Sigmoid colon (tissue), 7 donors: ENCODE results near the gene ARHGAP1. TPM values are rescaled to one million over a fixed set of nuclear protein-coding genes. Genes with fewer than 3 reads are reported as not detected.
"Not testable (repeated sequence)": the region's sequence is repeated elsewhere in the genome, so short reads cannot be mapped to it uniquely, and the experiment has no call there.

Source experiments
- DNase-seq: peaks from one replicate; pipeline ENCODE4 v3.0.0-alpha.2; 2019
- H3K27ac ChIP-seq, 4 donors: fragments of 200-600 bp; sonication (generic); one replicate each; pipeline ENCODE4 v1.5.1; 2016 to 2019; ENCODE audit warnings: mild to moderate bottlenecking in 1 of 4
- H3K27me3 ChIP-seq, 3 donors: fragments of 200-600 bp; sonication (generic); one replicate each; pipeline ENCODE4 v1.5.1; 2019; ENCODE audit warnings: mild to moderate bottlenecking in 1 of 3
- H3K36me3 ChIP-seq, 4 donors: fragments of 200-600 bp; sonication (generic); one replicate each; pipeline ENCODE4 v1.5.1; 2016 to 2019
- H3K4me1 ChIP-seq, 4 donors: fragments of 200-600 bp; sonication (generic); one replicate each; pipeline ENCODE4 v1.5.1; 2017 to 2019
- H3K4me3 ChIP-seq, 4 donors: fragments of 200-600 bp; sonication (generic); one replicate each; pipeline ENCODE4 v1.5.1; 2017 to 2019; ENCODE audit warnings: mild to moderate bottlenecking in 2 of 4, moderate library complexity in 1 of 4
- H3K9me3 ChIP-seq, 4 donors: fragments of 200-600 bp in 3 of 4; sonication (generic) in 3 of 4; one replicate each; pipeline versions ENCODE4 v1.5.1 to v1.6.1; 2013 to 2019
- CTCF ChIP-seq, 4 experiments: fragments of 450-650 bp in 3 of 4; fragments of 200-600 bp in 1 of 4; IDR thresholded peaks; one replicate each; pipeline ENCODE4 v1.5.1; 2016 to 2019; ENCODE audit warnings: antibody characterized with exemption in 4 of 4, mild to moderate bottlenecking in 3 of 4, moderate library complexity in 2 of 4
- EP300 ChIP-seq, 4 donors: sonication (generic); formaldehyde crosslinking; IDR thresholded peaks; one replicate each; pipeline ENCODE4 v1.6.1; 2017; ENCODE audit warnings: antibody characterized with exemption in 4 of 4
- POLR2A ChIP-seq, 2 donors: fragments of 450-650 bp; IDR thresholded peaks; one replicate each; pipeline ENCODE4 v1.6.1; 2016; ENCODE audit warnings: antibody characterized with exemption in 2 of 2, mild to moderate bottlenecking in 2 of 2, moderate library complexity in 2 of 2
- POLR2AphosphoS5 ChIP-seq, 4 donors: sonication (generic); formaldehyde crosslinking; IDR thresholded peaks; one replicate each; pipeline ENCODE4 v1.6.1; 2017; ENCODE audit warnings: antibody characterized with exemption in 4 of 4
- WGBS, 2 donors: extraction: QIAGEN DNeasy Blood & Tissue Kit; methylation state at CpG; one replicate each; pipeline ENCODE4 v1.1.7; 2013; 5-methylcytosine and 5-hydroxymethylcytosine counted together
- intact Hi-C: fragments of 100-400 bp; cut with DNase I; formaldehyde crosslinking; loops from one replicate; pipeline ENCODE4 v1.15.1; 2023
- polyA plus RNA-seq, 3 donors: library from polyadenylated mRNA; stranded (reverse); fragments of 200-250 nt; gene quantifications; one replicate each; pipeline ENCODE4 v1.2.3, GENCODE V29; 2013
- total RNA-seq, 4 donors: library from RNA; depleted of rRNA; stranded (reverse); fragments of >200 nt; gene quantifications; one replicate each; pipeline ENCODE4 v1.1.0, GENCODE V29; 2016
- donor health status: healthy with polysubstance abuse.
- donor health status: Bipolar disorder and iron deficiency.
- donor health status: healthy.

Gene ARHGAP1
- total and polyA plus RNA-seq, 7 donors, result 25.0 to 78.2 (median 41.2) TPM

GRCh38 chr11:46712874-46713576, 12.6 kb upstream of the ARHGAP1 start:
- no peak overlapping the region for H3K4me3 ChIP-seq
- DNase-seq, result no peak
- TF ChIP-seq CTCF (IDR thresholded peaks at IDR 0.05) (no peak), POLR2AphosphoS5 (IDR thresholded peaks at IDR 0.05) (no peak), EP300 (IDR thresholded peaks at IDR 0.05) (no peak), POLR2A (IDR thresholded peaks at IDR 0.05) (no peak)
- H3K27ac ChIP-seq, result peak overlapping the region in 1 of 4 donors; percentile 87
- peaks cover 0 to 4% (median 1%) of the 10 kb centered on the region in 4 donors for H3K36me3 ChIP-seq
- 93 to 94% methylated on average over 7 of the region's 7 CpGs for WGBS, 2 donors
- no peaks in the 10 kb centered on the region for H3K27me3 ChIP-seq
- H3K4me1 ChIP-seq, result peaks cover 0 to 11% (median 0%) of the 10 kb centered on the region in 4 donors
- no peaks in the 10 kb centered on the region for H3K9me3 ChIP-seq
- intact Hi-C loops, result no loop called here

DNA sequence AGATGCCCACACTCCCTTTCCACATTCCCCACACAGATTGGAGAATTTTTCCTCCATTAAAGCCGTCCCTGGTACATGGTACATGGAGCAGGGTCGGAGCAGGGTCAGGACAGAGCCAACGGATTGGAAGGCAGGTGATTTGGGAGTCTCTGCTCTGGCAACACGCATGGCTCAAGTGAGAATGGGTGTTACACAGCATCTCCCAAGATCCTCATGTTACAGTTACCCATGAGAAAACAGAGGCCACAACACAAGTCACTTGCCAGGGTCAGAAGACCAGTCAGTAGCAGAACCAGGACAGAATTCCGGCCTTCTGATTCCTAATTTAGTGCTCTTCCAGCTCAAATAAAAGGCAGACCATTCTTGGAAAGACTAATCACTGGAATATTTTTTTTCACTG, 10.9 kb upstream of the ARHGAP1 start:
- peaks cover 0 to 11% (median 0%) of the 10 kb centered on the region in 4 donors for H3K4me1 ChIP-seq
- no peak for DNase-seq
- WGBS, 2 donors, result 90 to 93% methylated on average over 5 of the region's 5 CpGs
- H3K9me3 ChIP-seq, result no peaks in the 10 kb centered on the region
- H3K27me3 ChIP-seq, result no peaks in the 10 kb centered on the region
- H3K27ac ChIP-seq, result peak overlapping the region; percentile 72 to 87 (median 74)
- TF ChIP-seq POLR2AphosphoS5 (IDR thresholded peaks at IDR 0.05), result no peak
- TF ChIP-seq CTCF (IDR thresholded peaks at IDR 0.05), result no peak
- no peak for TF ChIP-seq POLR2A (IDR thresholded peaks at IDR 0.05)
- no peak for TF ChIP-seq EP300 (IDR thresholded peaks at IDR 0.05)
- H3K36me3 ChIP-seq, result peaks cover 0 to 20% (median 4%) of the 10 kb centered on the region in 4 donors
- H3K4me3 ChIP-seq, result no peak overlapping the region
- intact Hi-C loops, result no loop called here

DNA sequence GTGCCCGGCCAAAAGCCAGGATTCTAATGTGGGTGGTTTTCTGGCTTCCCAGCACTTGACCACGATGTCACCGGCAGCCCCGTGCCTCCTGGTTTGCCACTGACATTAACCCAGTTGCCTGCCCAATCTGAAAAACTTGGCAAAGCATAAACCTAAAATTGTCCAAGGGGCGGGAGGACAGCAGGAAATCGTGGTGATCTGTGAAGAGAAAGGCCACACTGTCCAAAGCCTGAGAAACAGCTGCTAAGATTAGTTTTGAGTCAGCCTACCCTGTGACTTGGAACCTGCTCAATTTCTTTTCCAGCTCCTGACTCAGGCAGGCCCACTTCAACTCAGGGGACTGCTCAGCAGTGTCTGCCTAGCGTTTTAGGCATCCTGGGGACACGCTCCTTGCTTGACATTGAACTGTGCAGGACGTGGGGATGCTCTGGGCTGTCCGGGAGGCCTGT, 10.4 kb upstream of the ARHGAP1 start:
- TF ChIP-seq POLR2AphosphoS5 (IDR thresholded peaks at IDR 0.05) (peak in 3 of 4 donors; percentile 17 to 77 (median 39)), POLR2A (IDR thresholded peaks at IDR 0.05) (no peak)
- H3K27me3 ChIP-seq, result no peaks in the 10 kb centered on the region
- 77 to 80% methylated on average over 10 of the region's 10 CpGs for WGBS, 2 donors
- H3K4me1 ChIP-seq, result peaks cover 0 to 11% (median 0%) of the 10 kb centered on the region in 4 donors
- no peak overlapping the region for H3K4me3 ChIP-seq
- H3K27ac ChIP-seq, result peak overlapping the region; percentile 72 to 87 (median 74)
- no peaks in the 10 kb centered on the region for H3K9me3 ChIP-seq
- DNase-seq, result peak; percentile 88
- intact Hi-C loops, result no loop called here
- peaks cover 0 to 25% (median 8%) of the 10 kb centered on the region in 4 donors for H3K36me3 ChIP-seq

DNA sequence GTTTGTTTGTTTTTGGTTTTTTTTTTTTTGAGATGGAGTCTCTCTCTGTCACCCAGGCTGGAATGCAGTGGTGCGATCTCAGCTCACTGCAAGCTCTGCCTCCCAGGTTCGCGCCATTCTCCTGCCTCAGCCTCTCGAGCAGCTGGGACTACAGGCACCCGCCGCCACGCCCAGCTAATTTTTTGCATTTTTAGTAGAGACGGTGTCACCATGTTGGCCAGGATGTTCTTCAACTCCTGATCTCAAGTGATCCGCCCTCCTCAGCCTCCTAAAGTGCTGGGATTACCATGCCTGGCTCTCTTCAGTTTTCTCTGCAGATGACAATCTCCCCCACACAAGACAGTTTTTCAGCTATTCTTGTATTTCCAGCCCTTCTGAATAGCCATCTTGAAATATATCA, 8.9 kb upstream of the ARHGAP1 start:
- DNase-seq, H3K4me3 ChIP-seq, H3K9me3 ChIP-seq, H3K27me3 ChIP-seq, H3K27ac ChIP-seq, intact Hi-C loops: not testable (repeated sequence)
- Histone ChIP-seq H3K4me1 (peaks cover 0 to 11% (median 0%) of the 10 kb centered on the region in 4 donors), H3K36me3 (peaks cover 15 to 40% (median 23%) of the 10 kb centered on the region in 4 donors)
- 91 to 94% methylated on average over 9 of the region's 9 CpGs for WGBS, 2 donors

GRCh38 chr11:46706886-46707285, 6.5 kb upstream of the ARHGAP1 start:
- TF ChIP-seq CTCF (IDR thresholded peaks at IDR 0.05), result no peak
- TF ChIP-seq POLR2AphosphoS5 (IDR thresholded peaks at IDR 0.05), result no peak
- no peak for TF ChIP-seq EP300 (IDR thresholded peaks at IDR 0.05)
- TF ChIP-seq POLR2A (IDR thresholded peaks at IDR 0.05), result no peak
- H3K27ac ChIP-seq, result no peak overlapping the region
- H3K27me3 ChIP-seq, result no peaks in the 10 kb centered on the region
- WGBS, 2 donors, result 92 to 93% methylated on average over 7 of the region's 7 CpGs
- peaks cover 0 to 22% (median 10%) of the 10 kb centered on the region in 4 donors for H3K4me1 ChIP-seq
- intact Hi-C loops, result no loop called here
- H3K36me3 ChIP-seq, result peaks cover 28 to 64% (median 36%) of the 10 kb centered on the region in 4 donors
- no peak for DNase-seq
- H3K4me3 ChIP-seq, result no peak overlapping the region
- no peaks in the 10 kb centered on the region for H3K9me3 ChIP-seq
